Left lung (tissue), 10 donors: ENCODE data around the gene FERD3L. TPM values are rescaled to one million over a fixed set of nuclear protein-coding genes. Genes with fewer than 3 reads are reported as not detected.

ENCODE experiments used
- ATAC-seq: fragments of 200-7000 bp; cut with Tn5 transposase; one replicate; pipeline ENCODE4 v1.9.1; 2020; ENCODE audit warnings: moderate library complexity
- DNase-seq, 4 donors: peaks; one replicate each; pipeline ENCODE4 v3.0.0-alpha.2; 2013 to 2020
- H3K27ac ChIP-seq, 2 donors: fragments of 200-600 bp; sonication (generic) in 1 of 2; one replicate each; pipeline versions ENCODE4 v1.5.0 to v1.8.0; 2020 to 2021
- H3K27me3 ChIP-seq, 2 donors: fragments of 200-600 bp; sonication (generic) in 1 of 2; one replicate each; pipeline versions ENCODE4 v1.5.0 to v1.8.0; 2020 to 2021
- H3K36me3 ChIP-seq, 2 donors: fragments of 200-600 bp; sonication (generic) in 1 of 2; one replicate each; pipeline versions ENCODE4 v1.5.0 to v1.8.0; 2020 to 2021
- H3K4me1 ChIP-seq, 2 donors: fragments of 200-600 bp; one replicate each; pipeline ENCODE4 v1.8.0; 2021
- H3K4me3 ChIP-seq, 2 donors: fragments of 200-600 bp; sonication (generic) in 1 of 2; one replicate each; pipeline versions ENCODE4 v1.5.0 to v1.8.0; 2020 to 2021; ENCODE audit warnings: mild to moderate bottlenecking in 1 of 2
- H3K9me3 ChIP-seq, 2 donors: fragments of 200-600 bp; sonication (generic) in 1 of 2; one replicate each; pipeline versions ENCODE4 v1.5.0 to v1.8.0; 2020 to 2021
- intact Hi-C, 2 donors: fragments of 100-400 bp; cut with DNase I; formaldehyde crosslinking; loops; one replicate each; pipeline versions ENCODE4 v1.11.2 to v1.14.2; 2022
- polyA plus RNA-seq, 6 donors: library from polyadenylated mRNA; unstranded; fragments of 120-200 nt; gene quantifications; one replicate each; pipeline ENCODE4 v1.2.1, GENCODE V29; 2013; ENCODE audit not compliant: insufficient read length in 6 of 6
- total RNA-seq, 2 donors: library from RNA; stranded (reverse); fragmentation: NEBNext Ultra II Directional; extraction: Animal tissue kit (Norgen Biotek cat#: 25700); gene quantifications; one replicate each; pipeline ENCODE4 v1.2.1, GENCODE V29; 2021
- TF ChIP-seq, protein P1 (sequence below), 2 donors: fragments of 200-600 bp; sonication (generic) in 1 of 2; IDR thresholded peaks; one replicate each; pipeline versions ENCODE4 v1.5.0 to v1.8.0; 2021; ENCODE audit warnings: antibody characterized with exemption in 2 of 2
- donor health status: DM: no; HTN: yes; CAD: no.
- donor health status: DM: no; HTN: no; CAD: no.

FERD3L gene
- total and polyA plus RNA-seq, 8 donors, result not detected

DNA sequence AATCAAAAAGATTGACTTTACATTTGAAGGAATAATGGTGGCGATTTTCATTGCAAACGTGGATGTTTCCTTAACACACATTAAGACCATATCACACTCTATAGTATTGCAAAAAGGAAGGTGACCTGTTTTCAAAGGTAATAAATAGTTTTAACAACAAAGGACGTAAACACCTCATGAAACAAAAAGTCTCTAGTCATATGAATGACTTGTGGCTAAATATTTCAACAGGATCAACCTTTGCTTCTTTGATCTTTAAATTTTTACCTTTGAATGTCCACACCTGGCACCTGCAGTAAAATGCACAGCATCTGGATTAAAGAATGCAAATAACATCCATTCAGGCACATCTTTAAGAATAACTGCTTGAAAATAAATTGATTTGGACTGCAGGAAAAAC is 30.0 kb upstream of the FERD3L start:
- ATAC-seq, result no peak
- TF ChIP-seq, protein P1, sequence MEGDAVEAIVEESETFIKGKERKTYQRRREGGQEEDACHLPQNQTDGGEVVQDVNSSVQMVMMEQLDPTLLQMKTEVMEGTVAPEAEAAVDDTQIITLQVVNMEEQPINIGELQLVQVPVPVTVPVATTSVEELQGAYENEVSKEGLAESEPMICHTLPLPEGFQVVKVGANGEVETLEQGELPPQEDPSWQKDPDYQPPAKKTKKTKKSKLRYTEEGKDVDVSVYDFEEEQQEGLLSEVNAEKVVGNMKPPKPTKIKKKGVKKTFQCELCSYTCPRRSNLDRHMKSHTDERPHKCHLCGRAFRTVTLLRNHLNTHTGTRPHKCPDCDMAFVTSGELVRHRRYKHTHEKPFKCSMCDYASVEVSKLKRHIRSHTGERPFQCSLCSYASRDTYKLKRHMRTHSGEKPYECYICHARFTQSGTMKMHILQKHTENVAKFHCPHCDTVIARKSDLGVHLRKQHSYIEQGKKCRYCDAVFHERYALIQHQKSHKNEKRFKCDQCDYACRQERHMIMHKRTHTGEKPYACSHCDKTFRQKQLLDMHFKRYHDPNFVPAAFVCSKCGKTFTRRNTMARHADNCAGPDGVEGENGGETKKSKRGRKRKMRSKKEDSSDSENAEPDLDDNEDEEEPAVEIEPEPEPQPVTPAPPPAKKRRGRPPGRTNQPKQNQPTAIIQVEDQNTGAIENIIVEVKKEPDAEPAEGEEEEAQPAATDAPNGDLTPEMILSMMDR (IDR thresholded peaks at IDR 0.05), result no peak
- Histone ChIP-seq H3K4me1 (no peaks in the 10 kb centered on the region), H3K36me3 (no peaks in the 10 kb centered on the region), H3K9me3 (no peaks in the 10 kb centered on the region), H3K27ac (no peak overlapping the region), H3K27me3 (no peaks in the 10 kb centered on the region), H3K4me3 (no peak overlapping the region)
- no peak for DNase-seq
- intact Hi-C loops, result no loop called here

DNA sequence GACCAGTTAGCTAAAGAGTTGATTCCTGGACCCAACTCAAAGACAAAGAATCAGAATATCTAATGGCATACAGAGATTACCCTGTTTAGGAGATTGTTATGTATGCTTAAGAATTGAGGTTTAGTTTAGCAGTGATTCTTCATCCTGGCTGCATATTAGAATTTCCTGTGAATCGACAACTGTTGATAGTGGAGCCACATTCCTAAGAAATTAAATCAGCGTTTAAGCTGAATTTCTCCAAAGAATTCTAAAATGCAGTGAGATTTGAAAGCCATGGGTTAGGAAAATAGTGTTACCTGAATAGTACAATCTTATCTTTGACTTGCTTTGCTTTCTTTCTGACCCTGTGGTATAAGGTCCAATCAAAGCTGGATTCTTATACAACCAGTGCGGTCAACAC is 16.4 kb upstream of the FERD3L start:
- Histone ChIP-seq H3K4me3 (no peak overlapping the region), H3K4me1 (no peaks in the 10 kb centered on the region), H3K27ac (no peak overlapping the region), H3K36me3 (no peaks in the 10 kb centered on the region), H3K9me3 (no peaks in the 10 kb centered on the region), H3K27me3 (no peaks in the 10 kb centered on the region)
- ATAC-seq, result no peak
- intact Hi-C loops, result no loop called here
- DNase-seq, result no peak
- TF ChIP-seq, protein P1 (IDR thresholded peaks at IDR 0.05), result no peak

DNA sequence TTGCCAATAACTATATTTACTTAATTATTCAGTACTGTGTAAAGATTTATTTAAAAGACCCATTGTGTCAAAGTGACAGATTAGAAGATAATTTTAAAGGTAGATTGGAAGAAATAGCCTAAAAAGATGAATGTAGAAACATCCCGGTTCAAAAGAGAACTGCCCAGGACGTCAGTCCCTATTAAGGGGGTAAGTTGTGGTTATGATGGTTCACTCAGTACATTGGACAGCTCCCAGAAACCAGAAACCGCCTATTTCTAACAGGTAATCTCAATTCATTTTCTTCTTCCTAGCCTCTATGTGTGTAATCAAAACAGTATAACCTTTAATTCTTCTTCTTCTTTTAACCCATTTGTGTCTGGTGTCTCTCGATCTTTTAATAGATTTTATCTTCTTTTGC is 1.5 kb upstream of the FERD3L start:
- H3K27me3 ChIP-seq, result peaks cover 51 to 58% of the 10 kb centered on the region in 2 donors
- H3K27ac ChIP-seq, result no peak overlapping the region
- no peaks in the 10 kb centered on the region for H3K4me1 ChIP-seq
- DNase-seq (peak in 2 of 4 donors; percentile 9 to 10), ATAC-seq (no peak)
- no peaks in the 10 kb centered on the region for H3K36me3 ChIP-seq
- H3K9me3 ChIP-seq, result no peaks in the 10 kb centered on the region
- H3K4me3 ChIP-seq, result no peak overlapping the region
- TF ChIP-seq, protein P1 (IDR thresholded peaks at IDR 0.05), result no peak
- intact Hi-C loops, result no loop called here

DNA sequence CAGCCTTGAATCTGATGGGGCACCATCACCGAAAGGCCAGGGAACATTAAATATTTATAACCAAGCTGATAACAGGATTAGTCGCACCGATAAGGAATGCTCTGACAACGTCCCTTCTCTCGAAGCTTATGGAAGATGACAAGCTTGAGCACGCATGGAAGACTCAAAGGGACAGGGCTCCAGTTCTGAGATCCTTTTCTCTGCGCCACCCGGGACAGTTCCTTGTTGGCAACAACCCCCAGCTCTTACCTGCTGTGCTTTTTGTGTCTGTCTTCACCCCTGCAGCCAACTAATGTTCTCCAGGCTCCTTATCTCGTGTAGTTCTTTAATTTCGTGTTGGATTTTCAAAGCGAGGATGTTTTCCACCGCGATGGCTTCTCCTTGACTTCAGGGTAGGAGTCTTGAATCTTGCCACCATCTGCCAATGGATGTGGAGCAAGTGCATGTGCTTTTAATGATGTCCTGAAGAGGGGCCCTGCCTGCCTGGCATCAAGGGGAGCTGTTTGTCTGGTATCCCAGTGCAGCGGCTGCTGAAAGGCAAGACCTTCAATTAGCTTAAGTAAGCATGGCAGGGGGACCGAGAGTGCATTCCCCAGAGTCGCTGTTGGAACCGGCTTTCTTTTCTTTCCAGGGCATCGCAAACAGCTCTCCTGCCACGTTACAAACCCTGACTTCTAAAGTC is 354 bp upstream of the FERD3L start:
- no peak for ATAC-seq
- Histone ChIP-seq H3K4me1 (no peaks in the 10 kb centered on the region), H3K27me3 (peaks cover 54 to 66% of the 10 kb centered on the region in 2 donors), H3K9me3 (no peaks in the 10 kb centered on the region), H3K36me3 (no peaks in the 10 kb centered on the region), H3K27ac (no peak overlapping the region), H3K4me3 (no peak overlapping the region)
- intact Hi-C loops, result no loop called here
- no peak for DNase-seq
- TF ChIP-seq, protein P1 (IDR thresholded peaks at IDR 0.05), result no peak

DNA sequence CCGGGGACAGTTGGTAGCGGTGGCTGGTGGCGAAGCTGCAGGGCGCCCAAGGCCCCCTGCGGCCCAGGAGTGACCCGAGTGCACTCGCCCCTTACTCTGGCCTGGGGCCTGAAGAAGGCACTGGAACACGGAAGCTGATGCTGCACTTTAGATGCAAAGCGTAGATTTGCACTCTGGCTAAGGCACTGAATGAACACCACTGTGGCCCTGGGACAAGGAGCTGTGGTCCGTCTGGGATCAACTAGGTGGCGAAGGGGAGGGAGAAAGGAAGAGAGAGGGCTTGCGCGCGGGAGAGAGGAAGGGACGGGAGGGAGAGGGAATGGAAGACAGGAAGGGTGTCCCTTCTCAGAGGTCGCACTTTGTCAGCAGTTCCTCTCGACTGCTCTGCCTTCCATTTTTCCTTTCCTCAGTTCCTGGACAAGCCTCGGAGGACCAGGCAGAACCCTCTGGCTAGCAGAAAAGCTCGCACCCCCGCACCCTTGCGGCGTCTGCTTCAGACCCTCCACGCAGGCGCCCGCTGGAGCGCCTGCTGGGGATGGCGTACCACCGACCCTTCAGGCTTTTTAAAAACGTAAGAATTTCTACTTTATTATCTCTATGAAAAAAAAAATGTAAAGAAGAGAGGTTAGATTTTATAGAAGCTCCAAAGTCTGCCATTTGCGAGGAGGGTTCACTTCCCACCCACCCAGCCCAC is 1.2 kb downstream of the FERD3L start:
- no peaks in the 10 kb centered on the region for H3K36me3 ChIP-seq
- intact Hi-C loops, result no loop called here
- no peaks in the 10 kb centered on the region for H3K4me1 ChIP-seq
- no peak overlapping the region for H3K4me3 ChIP-seq
- H3K27ac ChIP-seq, result no peak overlapping the region
- DNase-seq (no peak), ATAC-seq (no peak)
- peaks cover 54 to 66% of the 10 kb centered on the region in 2 donors for H3K27me3 ChIP-seq
- TF ChIP-seq, protein P1 (IDR thresholded peaks at IDR 0.05), result no peak
- H3K9me3 ChIP-seq, result no peaks in the 10 kb centered on the region
